Right lobe of liver (tissue), 4 donors: ENCODE measurements around the gene TBC1D5.

Source experiments
- CTCF ChIP-seq, 4 donors: fragments of 200-600 bp in 3 of 4; fragments of 450-650 bp in 1 of 4; IDR thresholded peaks; one replicate each; pipeline versions ENCODE4 v1.5.1 to v1.8.0; 2016 to 2022; ENCODE audit warnings: antibody characterized with exemption in 4 of 4, mild to moderate bottlenecking in 2 of 4
- POLR2A ChIP-seq: fragments of 450-650 bp; IDR thresholded peaks from one replicate; pipeline ENCODE4 v1.6.1; 2017; ENCODE audit warnings: antibody characterized with exemption, mild to moderate bottlenecking
- donor health status: DM: no; HTN: no; CAD: no.
- donor health status: DM: no; HTN: no; CAD: no.
- donor health status: DM: no; HTN: yes; CAD: no.

GRCh38 chr3:17357035-17357710 lies 385.3 kb downstream of the TBC1D5 start:
- TF ChIP-seq CTCF (IDR thresholded peaks at IDR 0.05): no peak
- no peak for TF ChIP-seq POLR2A
